Neural cell (in vitro differentiated cells): ENCODE data around the gene RAPGEF3. TPM values are rescaled to one million over a fixed set of nuclear protein-coding genes. Genes with fewer than 3 reads are reported as not detected.

Experiments used
- H2AFZ ChIP-seq: fragments of 200-600, 300-800 bp; sonication (generic), shearing (Covaris generic); 2 replicates; pipeline ENCODE4 v1.6.0; 2014; ENCODE audit warnings: low read depth, mild to moderate bottlenecking, antibody characterized with exemption, low read length, moderate library complexity
- H3F3A ChIP-seq: fragments of 200-600 bp; shearing (Covaris generic); 2 replicates; pipeline ENCODE4 v1.6.1; 2016; ENCODE audit warnings: mild to moderate bottlenecking, moderate library complexity, mixed read lengths, antibody characterized with exemption, low read length; ENCODE audit not compliant: insufficient read depth, poor library complexity, severe bottlenecking
- H3K27ac ChIP-seq: fragments of 200-600, 300-800 bp; sonication (generic), shearing (Covaris generic); 2 replicates; pipeline ENCODE4 v1.5.1; 2014; ENCODE audit warnings: mild to moderate bottlenecking, low read length, moderate library complexity
- H3K27me3 ChIP-seq: fragments of 300-800, 200-600 bp; sonication (generic), shearing (Covaris generic); 2 replicates; pipeline ENCODE4 v1.6.0; 2014; ENCODE audit warnings: mild to moderate bottlenecking, low read depth, low read length, moderate library complexity; ENCODE audit not compliant: insufficient read depth
- H3K36me3 ChIP-seq: fragments of 300-800, 200-600 bp; sonication (generic), shearing (Covaris generic); 2 replicates; pipeline ENCODE4 v1.5.1; 2014; ENCODE audit warnings: mild to moderate bottlenecking, antibody characterized with exemption, low read length, moderate library complexity; ENCODE audit not compliant: insufficient read depth
- H3K4me2 ChIP-seq: fragments of 300-800, 200-600 bp; sonication (generic), shearing (Covaris generic); 2 replicates; pipeline ENCODE4 v1.6.0; 2014; ENCODE audit warnings: mild to moderate bottlenecking, low read length
- H3K4me3 ChIP-seq: fragments of 300-800, 200-600 bp; sonication (generic), shearing (Covaris generic); 2 replicates; pipeline ENCODE4 v1.5.1; 2014; ENCODE audit warnings: mild to moderate bottlenecking, low read length, moderate library complexity
- H3K79me2 ChIP-seq: fragments of 200-600 bp; shearing (Covaris generic); replicated peaks from 2 replicates; pipeline ENCODE4 v1.6.0; 2014; ENCODE audit warnings: mild to moderate bottlenecking, low read length, moderate library complexity; ENCODE audit not compliant: insufficient read depth
- H3K9ac ChIP-seq: fragments of 300-800, 200-600 bp; sonication (generic), shearing (Covaris generic); 2 replicates; pipeline ENCODE4 v1.6.1; 2016; ENCODE audit warnings: mild to moderate bottlenecking, low read length, mixed read lengths
- H3K9me2 ChIP-seq: fragments of 200-600 bp; shearing (Covaris generic); 2 replicates; pipeline ENCODE4 v1.6.1; 2016; ENCODE audit warnings: mild to moderate bottlenecking, low read length, mixed read lengths; ENCODE audit not compliant: insufficient read depth
- H3K9me3 ChIP-seq: fragments of 200-600, 300-800 bp; sonication (generic), shearing (Covaris generic); 2 replicates; pipeline ENCODE4 v1.6.1; 2016; ENCODE audit warnings: mild to moderate bottlenecking, mixed run types, low read length, moderate library complexity, mixed read lengths
- H4K20me1 ChIP-seq: fragments of 200-600 bp; shearing (Covaris generic); 2 replicates; pipeline ENCODE4 v1.6.1; 2016; ENCODE audit warnings: mild to moderate bottlenecking, mixed run types; ENCODE audit not compliant: insufficient read depth
- CTCF ChIP-seq: fragments of 450-650 bp; IDR thresholded peaks from 2 replicates; pipeline ENCODE4 v1.5.1; 2014; ENCODE audit warnings: antibody characterized with exemption, mild to moderate bottlenecking, moderate library complexity; ENCODE audit not compliant: poor library complexity, severe bottlenecking
- EP300 ChIP-seq: fragments of 450-650 bp; conservative IDR thresholded peaks from 2 replicates; pipeline ENCODE4 v1.6.1; 2014; ENCODE audit warnings: antibody characterized with exemption, mild to moderate bottlenecking, moderate library complexity; ENCODE audit not compliant: poor library complexity, severe bottlenecking
- EZH2 ChIP-seq: fragments of 200-600, 300-800 bp; shearing (Covaris generic), sonication (generic); IDR thresholded peaks from 2 replicates; pipeline ENCODE4 v1.6.1; 2014; ENCODE audit warnings: antibody characterized with exemption, low read length, borderline replicate concordance, mild to moderate bottlenecking; ENCODE audit not compliant: insufficient read depth, poor library complexity, severe bottlenecking
- MXI1 ChIP-seq: fragments of 450-650 bp; conservative IDR thresholded peaks from 2 replicates; pipeline ENCODE4 v1.6.1; 2014; ENCODE audit warnings: antibody characterized with exemption, mild to moderate bottlenecking; ENCODE audit not compliant: poor library complexity, severe bottlenecking
- RAD21 ChIP-seq: fragments of 450-650 bp; conservative IDR thresholded peaks from 2 replicates; pipeline ENCODE4 v1.6.1; 2014; ENCODE audit warnings: antibody characterized with exemption, mild to moderate bottlenecking, moderate library complexity
- REST ChIP-seq: IDR thresholded peaks from 2 replicates; pipeline ENCODE4 v1.6.1; 2012; ENCODE audit warnings: borderline replicate concordance
- SMC3 ChIP-seq: fragments of 450-650 bp; conservative IDR thresholded peaks from 2 replicates; pipeline ENCODE4 v1.6.1; 2014; ENCODE audit warnings: antibody characterized with exemption, mild to moderate bottlenecking, moderate library complexity; ENCODE audit not compliant: poor library complexity
- TAF1 ChIP-seq: IDR thresholded peaks from 2 replicates; pipeline ENCODE4 v1.6.1; 2012; ENCODE audit warnings: low read depth
- polyA plus RNA-seq: library from polyadenylated mRNA; depleted of rRNA; stranded (reverse); fragments of >200 nt; gene quantifications from 2 replicates; pipeline ENCODE4 v1.2.3, GENCODE V29; 2014

Gene RAPGEF3
- polyA plus RNA-seq, 1 donor from 2014 or later = 1.5 TPM

GRCh38 chr12:47721431-47721973 lies 37.2 kb downstream of the RAPGEF3 start:
- H3K79me2 ChIP-seq = no peaks in the 10 kb centered on the region
- H3K27me3 ChIP-seq = no peaks in the 10 kb centered on the region
- H2AFZ ChIP-seq = no peak overlapping the region
- no peak overlapping the region for H3K4me2 ChIP-seq
- H3K4me3 ChIP-seq = no peak overlapping the region
- no peaks in the 10 kb centered on the region for H3K9me2 ChIP-seq
- no peak overlapping the region for H3K9ac ChIP-seq
- no peaks in the 10 kb centered on the region for H4K20me1 ChIP-seq
- no peaks in the 10 kb centered on the region for H3F3A ChIP-seq
- H3K36me3 ChIP-seq = no peaks in the 10 kb centered on the region
- TF ChIP-seq EZH2 (no peak), CTCF (no peak), EP300 (no peak), SMC3 (no peak), MXI1 (no peak)
- no peaks in the 10 kb centered on the region for H3K9me3 ChIP-seq
- no peak overlapping the region for H3K27ac ChIP-seq

GRCh38 chr12:47718531-47718930 lies 40.1 kb downstream of the RAPGEF3 start:
- H3K27me3 ChIP-seq = no peaks in the 10 kb centered on the region
- no peak overlapping the region for H3K4me3 ChIP-seq
- no peaks in the 10 kb centered on the region for H3K36me3 ChIP-seq
- no peaks in the 10 kb centered on the region for H3F3A ChIP-seq
- H4K20me1 ChIP-seq = no peaks in the 10 kb centered on the region
- no peak for TF ChIP-seq RAD21
- no peak overlapping the region for H3K9ac ChIP-seq
- H3K9me2 ChIP-seq = no peaks in the 10 kb centered on the region
- H3K9me3 ChIP-seq = no peaks in the 10 kb centered on the region
- no peak overlapping the region for H3K4me2 ChIP-seq
- no peak overlapping the region for H2AFZ ChIP-seq
- H3K79me2 ChIP-seq = no peaks in the 10 kb centered on the region
- no peak overlapping the region for H3K27ac ChIP-seq

GRCh38 chr12:47717443-47718193 lies 41.1 kb downstream of the RAPGEF3 start:
- H3F3A ChIP-seq = no peaks in the 10 kb centered on the region
- H3K27me3 ChIP-seq = no peaks in the 10 kb centered on the region
- no peaks in the 10 kb centered on the region for H3K9me2 ChIP-seq
- TF ChIP-seq SMC3 = no peak
- no peak for TF ChIP-seq EP300
- no peak for TF ChIP-seq REST
- TF ChIP-seq CTCF = peak; percentile 41
- TF ChIP-seq TAF1 = no peak
- no peak for TF ChIP-seq RAD21
- no peak for TF ChIP-seq MXI1
- H2AFZ ChIP-seq = no peak overlapping the region
- no peaks in the 10 kb centered on the region for H3K79me2 ChIP-seq
- no peak overlapping the region for H3K4me2 ChIP-seq
- H3K9me3 ChIP-seq = no peaks in the 10 kb centered on the region
- H3K36me3 ChIP-seq = no peaks in the 10 kb centered on the region
- H4K20me1 ChIP-seq = no peaks in the 10 kb centered on the region
- no peak overlapping the region for H3K9ac ChIP-seq
- H3K4me3 ChIP-seq = no peak overlapping the region
- no peak overlapping the region for H3K27ac ChIP-seq
